ENCODE results near the gene CFAP68.

Gene CFAP68

GRCh38 chr11:111878849-111879636, at the start of gene CFAP68, which contains the start of gene FDXACB1:
CFAP68 (plus strand) TSS chr11:111879541; CDS start chr11:111879561, 20 bp downstream.
FDXACB1 (minus strand) TSS chr11:111879165; CDS start chr11:111879132, 33 bp downstream.
- peak; percentile 92 for DNase-seq (ENCODE audit: low spot score)

GRCh38 chr11:111833524-111833923, 45.8 kb upstream of the CFAP68 start:
- no peak for DNase-seq (ENCODE audit: low spot score)

- no peak for DNase-seq (ENCODE audit: low spot score)
These were observed 44.7 kb upstream of the CFAP68 start for GRCh38 chr11:111834432-111835163.

- DNase-seq (ENCODE audit: low spot score): no peak
These were observed 43.7 kb upstream of the CFAP68 start for GRCh38 chr11:111835665-111836064.

- no peak for DNase-seq (ENCODE audit: low spot score)
These were observed 43.2 kb upstream of the CFAP68 start for GRCh38 chr11:111836162-111836561.

DNA sequence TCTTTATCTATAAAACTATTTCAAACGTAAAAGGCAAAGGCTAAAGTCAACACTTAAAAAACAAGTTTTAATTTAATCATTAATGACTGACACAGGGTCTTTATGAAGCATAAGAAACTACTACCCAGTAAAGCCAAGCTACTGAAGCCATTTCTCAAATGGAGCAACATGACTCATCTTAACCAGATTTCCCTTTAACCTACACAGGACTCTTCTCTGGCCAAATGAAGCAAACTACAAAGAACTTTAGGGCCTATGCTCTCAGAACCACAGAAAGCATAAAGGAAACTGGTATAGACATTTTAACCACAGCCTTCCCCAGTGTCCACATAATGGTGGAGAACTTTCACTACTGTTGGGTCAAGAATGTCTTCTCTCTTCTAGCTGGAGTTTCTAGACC, 42.6 kb upstream of the CFAP68 start:
- DNase-seq (ENCODE audit: low spot score): no peak

- no peak for DNase-seq (ENCODE audit: low spot score)
These were observed 41.9 kb upstream of the CFAP68 start for GRCh38 chr11:111837366-111837891.

DNA sequence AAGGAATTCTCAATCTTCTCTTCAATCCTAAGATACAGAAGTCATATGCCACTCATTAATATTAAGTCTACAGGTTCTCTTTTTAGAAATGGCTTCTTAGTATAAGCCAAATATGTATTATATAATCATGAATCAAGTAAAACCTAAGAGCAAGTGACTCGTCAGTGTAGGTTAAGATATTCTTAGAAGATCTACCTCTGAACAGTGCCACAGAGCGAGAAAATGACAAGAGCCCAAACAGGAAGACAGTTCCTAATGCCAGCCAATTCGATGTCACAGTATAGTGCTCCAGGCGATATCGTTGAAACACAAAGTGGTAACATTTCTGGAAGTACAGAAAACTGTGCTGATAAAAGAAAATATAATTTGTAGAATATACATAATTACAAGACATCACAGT, 41.3 kb upstream of the CFAP68 start:
- no peak for DNase-seq (ENCODE audit: low spot score)

- DNase-seq (ENCODE audit: low spot score): no peak
These were observed 39.2 kb upstream of the CFAP68 start for GRCh38 chr11:111840143-111840542.

DNA sequence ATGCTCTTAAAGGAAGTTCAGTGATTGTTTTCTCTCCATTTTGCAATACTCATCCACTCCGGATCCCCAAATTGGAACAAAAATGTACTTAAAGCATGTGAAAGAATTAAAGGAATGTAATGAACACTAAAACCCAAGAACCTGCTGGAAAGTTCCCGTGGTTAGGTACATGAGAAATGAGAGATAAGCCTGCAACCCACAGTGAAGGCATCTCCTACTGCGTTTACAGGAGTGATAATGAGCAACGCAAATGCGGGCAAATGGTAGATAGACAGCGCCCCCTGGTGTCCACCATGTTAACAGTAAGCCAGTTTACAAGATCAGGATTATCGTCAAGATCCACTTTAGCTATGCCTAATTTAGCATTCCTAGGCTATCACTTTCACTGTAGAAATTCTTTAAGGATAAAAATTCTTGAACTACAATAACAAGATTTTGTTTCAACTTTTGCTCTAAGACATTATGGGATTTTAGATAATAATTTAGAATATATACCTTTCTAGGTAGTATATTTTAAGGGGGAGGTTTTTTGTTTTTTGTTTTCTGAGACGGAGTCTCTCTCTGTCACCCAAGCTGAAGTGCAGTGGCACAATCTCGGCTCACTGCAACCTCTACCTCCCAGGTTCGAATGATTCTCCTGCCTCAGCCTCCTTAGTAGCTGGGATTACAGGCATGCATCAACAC, 37.8 kb upstream of the CFAP68 start:
- DNase-seq (ENCODE audit: low spot score): peak; percentile 58

- DNase-seq (ENCODE audit: low spot score): no peak
These were observed 35.7 kb upstream of the CFAP68 start for GRCh38 chr11:111843661-111844060.

DNA sequence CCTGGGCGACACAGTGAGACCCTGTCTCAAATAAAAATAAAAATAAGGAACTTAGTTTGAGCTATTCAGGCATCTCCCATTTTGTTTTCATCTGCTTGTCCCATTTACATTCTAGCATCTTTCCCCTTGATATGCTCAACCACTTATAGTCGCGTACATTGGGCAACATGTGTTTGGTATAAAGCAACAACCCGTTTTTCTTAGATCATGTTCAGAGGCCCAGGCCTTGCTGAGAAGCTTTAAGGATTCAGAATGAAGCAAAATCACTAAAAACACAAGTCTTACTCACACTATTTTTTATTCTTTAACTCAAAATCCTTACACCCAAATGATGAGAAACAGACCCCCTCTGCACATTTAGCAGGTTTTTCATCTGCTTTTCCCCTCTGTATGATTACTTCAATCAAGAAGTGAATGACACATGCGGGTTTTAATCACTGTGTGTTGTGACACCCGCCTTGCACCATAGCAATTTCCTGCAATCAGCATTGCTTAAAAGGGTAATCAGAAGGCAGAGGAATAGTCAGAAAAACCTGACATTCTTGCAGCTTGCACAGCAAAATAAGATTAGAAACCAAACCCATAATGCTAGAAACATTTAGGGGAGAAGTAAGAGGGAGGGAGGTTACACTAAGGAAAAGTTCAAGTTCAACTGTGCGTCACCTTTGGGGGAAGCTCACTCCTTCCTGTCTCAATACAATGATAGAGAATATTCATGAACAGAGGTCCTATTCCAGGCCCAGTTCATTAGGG, 33.9 kb upstream of the CFAP68 start:
- DNase-seq (ENCODE audit: low spot score): no peak

DNA sequence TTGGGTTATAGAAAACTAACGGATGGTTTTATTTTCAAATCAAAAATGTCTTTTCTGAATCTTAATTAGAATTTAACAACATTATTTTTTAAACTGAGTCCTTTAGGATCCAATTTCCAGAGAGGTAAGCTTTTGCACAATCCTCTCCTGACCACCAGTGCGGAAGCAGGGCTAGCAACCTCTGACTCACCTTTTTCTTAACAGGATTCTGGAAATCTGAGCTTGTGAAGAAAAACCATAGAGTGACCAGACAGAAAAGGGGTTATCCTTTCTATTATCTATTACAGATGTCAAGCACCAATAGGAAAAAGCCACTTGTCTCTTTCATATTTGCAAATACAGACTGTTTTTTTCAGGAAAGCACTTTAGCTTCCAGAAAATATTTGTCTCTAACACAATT, 33.3 kb upstream of the CFAP68 start:
- DNase-seq (ENCODE audit: low spot score): no peak

DNA sequence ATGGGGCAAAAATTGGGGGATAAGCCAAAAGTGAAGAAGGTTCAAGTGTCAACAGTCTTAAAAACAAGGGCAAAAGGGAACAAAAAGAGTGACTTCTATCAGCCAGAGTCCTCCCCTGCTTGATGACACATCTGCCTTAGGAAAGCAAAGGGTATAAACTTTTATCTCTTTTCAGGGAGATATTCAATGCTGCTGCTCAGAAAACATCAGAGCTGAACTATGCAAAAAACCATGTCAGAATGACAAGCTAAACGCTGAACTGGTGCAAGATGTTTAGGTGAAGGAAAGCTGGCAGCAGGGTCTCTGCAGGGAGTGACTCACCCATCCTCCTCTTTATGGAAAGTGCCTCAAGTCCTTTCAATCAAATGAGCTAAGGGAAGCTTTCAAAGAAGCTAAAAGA, 32.7 kb upstream of the CFAP68 start:
- DNase-seq (ENCODE audit: low spot score): peak; percentile 32

- no peak for DNase-seq (ENCODE audit: low spot score)
These were observed 29.7 kb upstream of the CFAP68 start for GRCh38 chr11:111849631-111850030.

- DNase-seq (ENCODE audit: low spot score): no peak
These were observed 28.3 kb upstream of the CFAP68 start for GRCh38 chr11:111851067-111851466.

DNA sequence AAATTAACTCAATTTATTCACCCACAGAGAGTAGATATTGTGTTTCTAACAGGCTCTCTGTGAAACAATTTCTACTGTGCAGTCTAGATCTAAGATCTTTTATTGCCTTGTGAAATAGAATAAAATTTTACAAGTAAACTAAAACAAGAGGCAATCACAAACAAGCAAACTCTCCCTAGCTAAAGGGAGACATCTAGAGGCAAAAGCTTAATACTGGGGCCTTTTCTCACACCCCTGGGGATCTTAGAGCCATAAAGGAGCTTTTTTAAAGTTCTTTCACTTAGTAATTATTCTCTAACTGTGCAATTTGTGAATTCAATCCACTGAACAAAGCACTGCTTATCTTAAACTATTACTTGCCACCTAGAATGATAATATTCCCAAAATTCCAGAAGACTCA, 27.7 kb upstream of the CFAP68 start:
- DNase-seq (ENCODE audit: low spot score): no peak

- DNase-seq (ENCODE audit: low spot score): no peak
These were observed 27.2 kb upstream of the CFAP68 start for GRCh38 chr11:111852103-111852502.

DNA sequence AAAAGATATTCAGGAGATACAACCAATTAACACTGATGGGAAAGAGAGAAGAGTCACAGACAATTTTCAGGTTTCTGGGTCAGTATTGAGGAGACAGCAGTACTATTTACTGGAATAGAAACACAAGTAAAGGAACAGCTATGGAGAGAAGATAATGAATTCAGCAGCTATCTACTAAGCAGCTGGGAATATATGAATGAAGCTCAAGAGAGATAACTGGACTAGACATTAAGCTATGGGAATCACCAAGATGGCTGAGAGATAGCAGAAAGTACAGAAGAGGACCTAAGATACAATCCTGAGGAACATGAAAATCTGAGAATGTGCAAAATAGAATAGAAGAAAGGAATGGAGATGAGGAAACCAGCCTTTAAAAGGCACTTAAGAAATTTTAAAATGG, 23.8 kb upstream of the CFAP68 start:
- DNase-seq (ENCODE audit: low spot score): no peak

DNA sequence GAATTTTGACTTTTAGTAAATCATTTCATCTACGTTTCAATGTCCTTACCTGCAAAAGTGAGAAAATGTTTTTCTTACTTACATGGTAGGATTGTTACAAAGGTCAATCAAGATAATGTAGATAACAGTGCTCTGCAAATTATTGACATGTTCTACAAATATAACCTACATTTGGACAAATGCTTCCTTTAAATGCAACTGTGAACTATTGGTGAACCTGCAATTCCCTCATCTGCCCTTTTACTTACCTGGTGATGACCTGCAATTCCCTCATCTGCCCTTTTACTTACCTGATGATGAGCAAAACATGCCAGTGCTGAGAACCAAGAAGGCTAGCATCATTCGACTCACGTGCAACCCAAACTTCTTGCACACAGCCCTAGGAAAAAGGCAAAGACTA, 19.1 kb upstream of the CFAP68 start:
- no peak for DNase-seq (ENCODE audit: low spot score)

DNA sequence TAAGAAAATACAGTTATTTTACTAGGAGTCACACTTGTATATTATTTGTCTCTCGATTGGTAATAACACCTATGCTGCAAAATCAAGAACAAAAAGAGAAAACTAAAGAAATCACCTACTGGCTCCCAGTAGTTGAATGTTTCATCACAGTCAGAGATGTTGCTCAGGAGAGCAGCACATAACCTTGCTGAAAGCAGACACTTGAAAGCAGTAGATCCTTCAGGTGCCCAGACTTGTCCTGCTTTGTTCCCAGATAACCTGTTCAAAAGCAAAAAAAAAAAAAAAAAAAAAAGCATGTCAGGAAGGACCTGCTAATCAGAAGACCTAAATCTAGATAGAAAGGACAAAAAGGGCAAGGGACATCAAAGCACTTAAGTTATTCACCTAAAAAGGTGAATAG, 9.2 kb upstream of the CFAP68 start:
- DNase-seq (ENCODE audit: low spot score): no peak

- DNase-seq (ENCODE audit: low spot score): no peak
These were observed 8.8 kb upstream of the CFAP68 start for GRCh38 chr11:111870522-111870885.
